ENCODE results near the gene SMAD3.

The SMAD3 gene

DNA sequence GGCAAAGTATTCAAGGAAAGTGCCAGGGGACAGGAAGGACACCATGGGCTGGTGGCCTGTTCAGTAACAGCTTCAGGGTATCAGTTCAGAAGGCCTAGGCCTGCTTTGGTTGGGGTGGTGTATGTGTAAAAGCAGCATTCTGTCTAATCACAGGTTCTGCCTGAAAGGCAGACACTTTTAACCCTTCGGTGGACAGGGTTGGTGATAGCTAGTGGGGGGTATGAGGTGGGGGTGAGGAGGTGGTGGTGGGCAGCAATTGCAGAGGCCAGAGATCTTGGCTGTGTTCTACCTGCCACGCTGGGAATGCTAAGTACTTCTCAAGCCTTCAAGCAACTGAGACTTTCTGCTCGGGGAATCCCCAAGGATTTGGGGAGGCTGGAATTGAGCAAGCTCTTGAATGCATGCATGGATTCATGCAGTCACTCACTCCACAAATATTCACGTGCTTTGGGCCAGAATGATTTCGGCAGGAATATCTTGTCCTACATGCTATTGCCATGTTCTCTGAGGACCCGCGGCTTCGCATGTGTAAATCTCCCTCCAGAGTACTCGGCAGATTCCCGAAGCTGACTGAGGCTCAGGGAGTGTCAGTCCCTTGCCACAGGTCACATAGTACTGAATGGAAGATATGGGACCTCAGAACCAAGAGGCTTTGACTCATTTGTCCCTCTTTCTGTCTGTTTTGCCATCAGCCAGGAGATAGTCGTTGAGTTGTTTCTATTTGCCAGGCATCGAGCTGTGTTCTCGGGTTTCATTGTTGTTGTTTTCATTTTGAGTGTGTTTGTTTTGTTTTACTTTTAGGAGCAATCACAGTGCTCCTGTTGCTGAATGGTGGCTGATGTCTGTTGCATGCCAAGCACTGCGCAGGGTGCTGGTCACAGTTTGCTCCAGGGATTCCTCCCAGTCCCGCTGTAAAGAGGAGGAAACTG, 65.5 kb downstream of the SMAD3 start:
- DNase-seq, result no peak

DNA sequence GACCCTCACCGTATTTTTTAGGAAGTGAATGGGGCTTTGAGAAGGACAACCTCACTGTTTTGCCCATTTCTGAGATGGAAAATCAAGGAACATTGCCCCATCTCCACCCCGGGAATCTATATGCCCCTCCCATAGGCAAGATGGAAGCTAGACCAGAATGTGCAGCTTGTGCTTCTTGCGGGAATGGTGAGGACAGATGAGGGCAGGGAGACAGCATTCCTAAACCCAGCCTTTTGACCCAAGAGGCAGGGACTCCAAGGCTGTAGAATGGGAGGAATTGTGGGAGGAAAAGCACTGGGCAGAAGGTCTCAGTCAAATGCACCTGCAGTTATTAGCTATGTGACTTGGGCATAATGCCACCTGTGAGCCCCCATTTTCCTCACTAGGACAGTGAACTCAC, 66.9 kb downstream of the SMAD3 start:
- DNase-seq, result no peak

DNA sequence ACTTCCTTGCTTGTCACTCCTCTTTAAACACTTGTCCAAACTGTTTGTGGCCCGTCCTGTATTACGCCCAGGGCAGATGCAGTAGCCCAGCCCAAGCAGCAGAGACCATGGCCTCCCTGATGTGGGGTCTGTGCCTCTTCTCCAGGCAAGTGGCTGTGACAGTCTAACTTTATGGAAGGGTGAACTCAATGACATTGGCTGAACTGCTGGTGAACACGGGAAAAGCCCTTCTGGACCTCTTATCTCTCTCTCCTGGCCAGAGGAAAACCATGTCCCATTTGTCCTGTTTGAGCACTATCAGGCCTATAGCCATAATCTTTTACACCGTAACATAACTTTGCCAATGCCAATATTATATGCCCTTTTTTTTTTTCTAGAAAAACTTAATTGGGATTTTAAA, 67.6 kb downstream of the SMAD3 start:
- DNase-seq, result no peak

DNA sequence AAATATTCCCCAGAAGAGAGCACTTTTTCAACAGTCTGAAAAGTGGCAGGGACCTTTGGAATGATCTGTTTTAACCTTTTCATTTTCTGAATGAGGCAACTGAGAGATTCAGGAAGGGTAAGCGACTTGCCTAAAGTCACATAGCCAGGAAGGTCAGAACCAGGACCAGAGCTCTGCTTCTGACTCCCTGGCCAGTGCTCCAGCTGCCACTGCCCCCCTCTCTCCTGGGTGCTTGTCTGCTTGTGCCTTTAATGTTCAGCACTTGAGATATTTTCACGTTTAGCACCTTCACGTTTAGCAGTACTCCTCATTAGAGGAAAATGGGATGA, 68.3 kb downstream of the SMAD3 start:
- no peak for DNase-seq

DNA sequence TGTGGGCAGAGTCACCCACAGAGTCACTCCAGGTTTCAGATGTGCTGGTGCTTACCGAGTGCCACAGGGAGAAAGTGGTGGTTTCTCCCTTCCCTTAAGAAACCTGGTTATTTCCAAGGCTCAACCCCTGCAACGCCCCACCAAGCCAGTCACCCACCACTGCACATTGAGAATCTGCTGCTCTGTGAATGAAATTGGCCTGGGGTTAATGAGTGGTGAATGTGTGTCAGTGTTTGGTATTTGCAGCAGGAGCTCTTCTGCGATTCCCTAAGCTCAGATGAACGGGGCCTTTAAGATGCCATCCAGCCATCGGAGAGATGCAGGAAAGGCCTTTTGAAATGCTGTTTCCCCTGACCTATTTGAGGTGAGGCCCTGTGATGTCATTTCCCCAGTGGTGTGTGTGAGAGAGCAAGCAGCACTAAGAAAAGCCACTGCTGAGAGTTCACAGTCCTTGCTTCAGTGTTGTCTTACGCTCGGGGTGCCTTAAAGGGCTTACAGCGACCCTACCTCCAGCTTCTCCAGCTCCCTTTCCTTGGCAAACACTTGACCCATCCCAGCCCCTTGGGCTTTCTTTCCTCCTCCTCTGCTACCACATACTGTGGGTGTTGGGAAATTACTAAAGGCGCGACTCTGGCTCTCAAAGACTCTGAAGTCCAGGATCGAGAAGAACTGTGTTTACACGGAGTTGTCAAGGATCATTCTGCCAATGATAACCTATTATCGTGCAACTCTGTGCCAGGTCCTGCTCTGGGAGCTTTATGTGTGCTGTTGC, 68.9 kb downstream of the SMAD3 start:
- DNase-seq, result peak; percentile 35

DNA sequence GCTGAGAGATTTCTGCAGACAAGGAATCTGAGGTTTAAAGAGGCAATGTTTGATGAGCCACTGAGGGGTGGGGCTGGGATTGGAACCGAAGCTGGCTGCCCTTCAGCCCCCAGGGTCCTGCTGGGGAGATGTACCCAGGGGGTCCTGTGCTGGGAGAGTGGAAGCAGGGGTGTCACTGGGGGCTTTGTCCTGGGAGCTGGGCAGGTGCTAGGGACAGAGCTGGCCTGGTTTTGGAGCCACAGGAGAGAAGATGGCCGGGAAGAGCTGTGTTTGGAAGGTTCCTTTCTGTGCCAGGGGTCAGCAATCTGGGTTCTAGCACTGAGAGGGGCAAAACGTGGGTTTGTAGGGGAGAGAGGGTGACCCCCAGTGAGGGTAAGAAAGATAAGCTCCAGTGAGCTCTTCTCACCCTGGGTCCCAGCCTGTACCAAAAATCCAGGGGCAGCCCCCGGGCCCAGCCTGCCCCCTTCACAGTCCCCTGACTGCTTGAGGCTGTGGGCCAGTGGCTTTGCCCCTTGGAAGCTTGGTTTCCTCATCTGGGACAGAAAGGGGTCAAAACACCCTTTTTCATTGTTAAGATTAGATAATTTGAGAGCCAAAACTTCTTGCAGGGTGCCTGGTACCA, 69.6 kb downstream of the SMAD3 start:
- DNase-seq, result no peak

DNA sequence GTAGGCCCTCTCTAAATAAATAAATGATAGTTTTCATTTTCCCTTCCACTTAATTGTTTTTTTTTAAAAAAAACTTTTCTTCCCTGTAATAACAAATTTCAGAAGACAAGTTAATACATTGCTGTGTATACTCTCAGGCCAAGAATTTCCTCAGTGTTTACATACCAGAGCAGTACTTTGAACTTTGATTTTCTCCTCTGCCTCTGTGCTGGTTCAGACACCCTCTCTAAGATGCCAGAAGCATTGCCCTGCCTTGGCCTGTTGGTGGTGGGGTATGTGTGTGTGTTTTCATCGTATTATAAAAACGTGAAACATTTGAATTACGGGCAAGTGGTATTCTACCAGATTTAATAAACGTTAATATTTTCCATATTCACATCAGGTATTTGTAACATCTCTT, 70.1 kb downstream of the SMAD3 start:
- DNase-seq, result no peak

DNA sequence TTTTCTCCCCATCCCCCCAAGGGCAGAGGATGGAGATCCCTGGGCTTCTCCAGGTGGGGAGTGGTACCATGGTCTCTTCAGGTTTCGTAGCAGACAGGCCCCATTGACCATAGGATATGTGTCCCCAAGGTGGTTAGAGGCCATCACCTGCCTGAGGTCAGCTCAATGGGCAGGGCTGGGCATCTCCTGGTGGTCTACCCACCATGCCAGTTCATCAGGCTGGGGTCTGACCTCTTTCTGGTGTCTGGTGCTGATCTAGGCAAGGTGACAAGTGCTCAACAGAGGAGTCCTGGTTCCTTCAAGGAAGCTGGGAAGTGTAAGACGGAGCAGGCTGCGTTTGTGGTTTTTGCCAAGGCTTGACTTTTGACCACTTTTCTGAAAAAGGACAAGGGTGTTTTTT, 71.4 kb downstream of the SMAD3 start:
- DNase-seq, result no peak

DNA sequence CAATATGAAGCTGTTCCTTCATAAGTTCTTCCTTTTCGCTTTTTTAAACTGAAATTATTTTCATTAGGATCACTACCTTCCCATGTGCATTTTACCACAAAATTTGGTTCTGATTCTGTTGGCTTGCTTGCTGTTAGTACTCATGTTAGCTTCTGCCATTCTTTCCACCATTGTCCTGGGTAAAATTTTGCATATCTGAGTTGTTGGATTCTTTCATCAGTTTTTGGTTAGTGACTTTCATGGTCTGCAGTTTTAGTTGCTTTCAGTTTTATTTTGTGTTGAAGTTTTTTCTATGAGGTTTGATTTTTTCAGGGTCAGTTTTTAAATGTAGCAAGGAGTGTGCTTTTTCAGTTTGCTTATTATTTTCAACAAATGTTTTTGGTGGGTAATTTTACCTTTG, 71.9 kb downstream of the SMAD3 start:
- DNase-seq, result no peak

DNA sequence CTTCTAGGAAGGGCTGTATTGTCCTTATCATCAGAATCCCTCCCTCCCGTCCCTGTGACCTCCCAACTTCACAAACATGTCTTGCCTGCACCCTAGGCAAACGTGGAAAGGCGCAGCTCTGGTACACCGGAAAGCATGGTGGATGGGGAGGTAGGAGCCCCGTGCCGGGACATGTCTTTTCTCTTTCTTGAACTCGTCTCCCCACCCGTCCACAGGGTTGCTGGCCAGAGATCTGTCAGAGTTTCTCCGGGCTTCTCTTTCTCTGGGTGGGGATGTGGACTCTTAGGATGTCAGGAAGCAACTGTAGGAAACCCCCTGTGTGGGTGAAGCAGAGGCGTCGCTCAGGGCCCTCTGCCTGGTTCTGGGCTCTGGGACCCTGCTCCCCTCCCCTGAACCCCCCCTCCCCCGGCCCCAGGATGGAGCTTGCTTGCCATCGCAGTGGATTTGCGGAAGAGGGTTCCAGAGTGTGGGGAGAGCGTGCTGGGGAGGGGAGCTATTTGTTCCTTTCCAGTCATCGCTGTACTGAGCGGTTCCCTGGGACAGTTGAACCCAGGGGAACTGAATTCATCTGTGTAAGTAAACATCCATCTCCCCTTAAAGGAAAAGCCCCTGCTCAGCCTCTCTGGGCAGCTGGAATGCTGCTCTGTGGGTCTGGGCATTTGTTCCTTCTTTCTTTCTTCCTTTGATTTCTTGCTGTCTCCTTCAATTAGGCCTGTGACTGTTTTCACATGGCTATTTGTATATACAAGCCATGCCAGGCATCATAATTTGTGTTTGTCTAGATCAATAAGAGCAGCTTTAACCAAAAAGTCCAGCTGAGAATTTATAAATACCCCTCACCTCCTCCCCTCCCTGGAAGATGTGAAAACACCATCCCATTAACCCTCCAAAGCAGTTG, 72.8 kb downstream of the SMAD3 start:
- DNase-seq, result no peak

DNA sequence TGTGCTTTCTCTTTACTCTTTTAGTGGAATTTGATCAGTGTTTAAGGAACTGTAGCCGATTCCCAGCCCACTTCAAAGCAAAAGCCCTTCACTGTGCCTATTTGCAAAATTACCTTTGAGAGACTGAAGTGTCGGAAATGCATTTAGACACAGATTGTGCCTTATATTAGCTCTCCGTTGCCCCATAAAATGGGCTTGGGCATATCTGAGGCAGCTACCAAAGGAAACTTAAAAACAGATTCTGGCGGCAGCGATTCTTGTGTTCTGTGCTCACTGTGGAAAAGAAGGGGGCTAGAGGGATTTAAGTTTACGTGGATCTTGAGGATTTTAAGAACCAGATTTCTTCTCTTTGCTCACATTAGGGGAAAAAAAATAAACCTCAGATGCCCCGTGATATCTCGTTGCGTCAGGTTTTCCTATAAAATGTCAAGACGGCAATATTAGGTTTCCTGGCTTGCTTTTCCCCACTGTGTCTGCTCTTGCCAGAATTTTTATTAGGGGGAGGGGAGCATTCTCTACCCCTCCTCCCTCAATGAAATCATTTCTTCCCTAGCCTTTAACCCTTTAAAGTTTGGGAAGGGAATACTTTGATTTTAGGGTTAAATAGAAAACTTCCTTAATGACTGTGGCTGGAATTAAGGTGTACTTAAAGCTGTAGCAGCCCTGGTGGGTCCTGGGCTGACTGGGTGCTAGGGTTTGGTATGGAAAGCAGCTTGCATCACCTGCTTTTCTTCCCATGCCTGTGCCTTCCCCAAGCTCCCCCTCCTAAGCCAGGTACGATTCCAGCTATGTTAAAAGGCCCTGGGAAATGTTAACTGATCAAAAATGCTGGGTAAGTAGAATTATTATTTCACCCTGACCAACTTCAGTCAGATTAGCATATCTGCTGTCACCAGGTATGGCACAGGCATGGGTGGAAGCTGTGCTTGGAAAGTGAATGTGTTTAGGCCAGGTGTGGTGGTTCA, 73.8 kb downstream of the SMAD3 start:
- DNase-seq, result no peak

DNA sequence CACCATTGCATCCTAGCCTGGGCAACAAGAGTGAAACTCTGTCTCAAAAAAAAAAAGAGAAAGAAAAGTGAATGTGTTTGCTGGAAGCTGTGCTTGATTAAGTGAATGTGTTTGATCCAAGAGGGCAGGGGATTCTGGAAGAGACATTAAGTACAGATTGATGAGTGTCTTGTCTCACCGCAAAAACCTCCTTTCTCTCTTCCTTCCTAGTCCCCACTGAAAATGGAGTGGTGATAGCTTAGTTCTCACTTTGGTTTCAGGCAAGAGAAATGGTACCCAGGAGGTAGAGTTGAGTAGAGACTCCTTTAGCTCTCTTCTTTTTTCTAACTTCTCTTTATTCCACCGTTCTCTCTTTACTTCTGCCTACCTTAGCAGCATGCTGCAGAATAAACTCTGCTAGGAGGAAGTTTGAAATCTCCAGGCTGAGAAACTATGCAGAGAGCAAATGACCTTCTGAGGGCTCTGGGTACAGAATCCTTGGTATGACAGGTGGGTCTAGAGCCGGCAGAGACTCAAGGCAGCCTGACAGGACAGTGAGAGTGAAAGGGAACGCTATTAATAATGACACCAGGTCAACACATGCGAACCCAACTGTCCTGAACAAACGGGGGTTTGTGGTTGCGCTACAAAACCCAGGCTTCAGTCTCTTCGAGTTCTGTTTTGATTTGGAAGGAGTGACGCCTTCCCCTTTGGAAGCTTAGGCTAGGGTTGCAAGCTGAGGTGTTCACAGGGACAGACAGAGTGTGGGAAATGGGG, 74.9 kb downstream of the SMAD3 start:
- DNase-seq, result no peak

DNA sequence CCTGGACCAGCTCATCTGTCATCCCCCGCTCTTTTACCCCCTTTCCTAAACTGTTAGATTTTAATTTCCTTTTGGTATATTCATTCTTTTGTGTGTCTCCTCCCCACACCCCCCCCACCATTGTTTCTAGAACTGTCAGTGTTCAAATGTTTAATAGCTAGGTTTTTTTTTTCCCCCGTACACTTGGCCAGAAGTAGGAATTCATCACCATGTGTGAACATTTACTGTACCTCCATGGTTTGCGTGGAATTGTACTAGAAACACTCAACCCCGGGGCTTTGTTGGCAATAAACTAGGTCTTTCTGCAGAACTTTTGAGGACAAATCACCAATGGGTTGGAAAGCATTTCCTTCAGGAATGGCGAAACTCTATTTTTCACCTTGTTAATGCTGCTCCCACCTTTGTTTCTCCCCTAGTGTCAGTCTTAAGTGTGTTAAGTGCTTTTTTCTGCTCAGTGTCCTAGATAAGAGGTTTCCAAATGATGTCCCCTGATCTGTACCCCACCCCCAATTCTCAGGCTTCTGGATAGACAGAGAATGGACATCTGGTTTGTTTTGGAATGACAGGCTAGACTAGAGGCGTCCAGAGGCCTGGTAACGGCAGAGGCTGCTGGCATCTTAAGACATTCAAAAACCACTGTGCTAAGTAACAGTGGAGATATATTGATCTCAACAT, 76.8 kb downstream of the SMAD3 start:
- DNase-seq, result no peak

DNA sequence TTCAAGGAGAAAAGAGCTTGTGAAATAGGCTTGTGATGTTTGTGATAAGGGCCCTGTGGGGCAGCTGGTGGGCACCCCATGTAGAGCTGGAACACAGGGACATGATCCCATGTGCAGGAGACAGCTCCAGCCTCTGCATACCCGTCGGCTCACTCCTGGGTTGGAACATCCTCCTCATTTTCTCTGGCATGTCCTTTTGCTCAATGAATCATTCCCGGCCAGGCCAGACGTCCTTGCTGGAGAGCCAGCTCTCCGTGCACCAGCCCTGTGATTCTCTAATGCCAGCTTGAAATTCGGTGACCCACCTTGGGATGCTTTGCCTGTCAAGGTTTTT, 77.3 kb downstream of the SMAD3 start:
- DNase-seq, result no peak

DNA sequence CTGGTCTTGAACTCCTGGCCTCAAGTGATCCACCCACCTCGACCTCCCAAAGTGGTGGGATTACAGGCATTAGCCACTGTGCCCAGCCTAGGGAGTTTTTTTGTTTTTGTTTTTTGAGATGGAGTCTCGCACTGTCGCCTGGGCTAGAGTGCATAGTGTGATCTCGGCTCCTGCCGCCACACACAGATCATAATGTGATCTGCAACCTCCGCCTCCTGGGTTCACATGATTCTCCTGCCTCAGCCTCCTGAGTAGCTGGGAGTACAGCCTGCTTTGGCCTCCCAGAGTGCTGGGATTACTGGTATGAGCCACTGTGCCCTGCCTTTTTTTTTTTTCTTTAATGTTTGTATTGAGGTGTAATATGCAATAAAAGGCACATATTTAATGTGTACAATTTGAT, 78.2 kb downstream of the SMAD3 start:
- DNase-seq, result no peak

DNA sequence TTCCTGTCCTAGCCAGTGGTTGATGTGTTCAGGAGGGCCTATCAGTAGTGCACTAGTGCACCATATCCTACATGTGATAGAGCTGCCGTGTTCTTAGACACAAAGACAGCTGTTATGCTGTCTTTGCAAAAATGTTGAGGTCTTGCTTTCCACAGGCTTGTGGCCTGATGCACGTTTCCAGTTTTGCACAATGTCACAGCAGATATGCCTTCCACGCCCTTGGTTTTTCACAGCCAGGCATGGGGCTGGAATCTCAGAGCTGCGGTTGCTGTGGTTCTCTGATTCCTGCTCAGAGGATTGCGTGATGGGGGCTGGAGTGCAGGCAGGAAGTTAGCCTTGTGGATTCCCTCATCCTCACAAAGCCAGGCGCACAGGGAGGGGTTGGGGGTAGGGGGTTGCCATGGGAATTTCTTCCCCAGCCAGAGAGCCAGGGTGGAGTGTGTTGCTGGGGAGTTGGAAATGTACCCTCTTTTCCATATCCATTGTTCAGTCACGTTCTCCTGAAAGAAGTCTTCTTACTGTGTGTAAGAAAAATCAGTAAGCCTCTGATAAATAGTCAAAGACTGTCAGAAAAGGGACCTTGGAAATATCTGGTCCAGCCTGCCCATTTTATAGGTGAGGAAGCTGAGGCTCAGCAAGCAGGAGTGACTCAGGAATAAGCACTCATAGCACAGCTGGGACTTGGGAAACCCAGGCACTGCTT, 79.4 kb downstream of the SMAD3 start:
- DNase-seq, result no peak

DNA sequence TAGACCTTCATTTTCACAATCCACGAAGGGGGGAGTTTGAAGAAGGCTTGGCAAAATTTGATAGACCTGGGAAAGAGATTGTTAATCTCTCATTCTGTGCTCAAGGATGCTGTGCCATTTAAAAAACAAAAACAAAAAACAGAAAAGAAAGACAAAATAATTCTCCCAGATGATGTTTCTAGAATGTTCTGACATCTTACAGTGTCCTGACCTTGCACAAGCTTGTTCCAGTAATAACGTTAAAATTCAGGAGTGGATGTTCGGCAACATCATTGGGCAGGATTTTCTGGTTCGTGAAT, 79.9 kb downstream of the SMAD3 start:
- no peak for DNase-seq

DNA sequence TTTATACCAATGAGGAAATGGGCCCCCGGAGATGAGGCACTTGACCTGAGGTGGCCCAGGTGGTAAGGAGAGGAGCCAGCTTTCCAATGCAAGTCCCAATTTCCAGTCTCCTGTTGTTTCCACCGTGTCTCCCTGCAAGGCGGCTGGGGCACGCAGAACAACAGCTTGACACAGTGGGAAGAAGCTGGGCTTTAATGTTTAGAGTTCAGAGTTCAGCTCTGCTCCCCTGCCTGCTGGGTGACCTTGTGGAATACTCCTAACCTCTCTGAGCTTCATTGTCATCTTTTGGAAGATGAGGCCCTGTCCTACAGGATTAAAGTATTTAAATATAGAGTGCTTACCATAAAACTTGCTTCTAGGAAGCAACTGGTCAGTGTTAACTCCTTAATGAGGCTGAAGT, 80.3 kb downstream of the SMAD3 start:
- DNase-seq, result no peak

DNA sequence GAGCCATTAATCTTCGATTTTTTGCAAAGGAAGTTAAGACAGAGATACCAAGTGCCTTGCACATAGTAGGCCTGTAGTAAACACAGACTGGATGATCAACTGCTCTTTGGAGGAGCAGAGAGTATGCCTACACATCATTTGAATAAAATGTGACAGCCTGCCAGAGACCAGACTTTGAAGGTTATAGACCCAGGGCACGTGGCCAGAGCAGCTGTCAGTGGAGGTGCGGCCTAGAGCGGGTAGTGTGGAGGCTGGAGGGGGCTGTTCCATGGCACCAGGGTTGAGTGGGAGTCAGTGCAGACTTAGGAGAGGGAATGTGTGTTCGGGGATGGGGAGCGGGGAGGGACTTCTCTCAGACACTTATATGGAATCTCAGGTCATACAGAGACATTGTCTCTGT, 80.8 kb downstream of the SMAD3 start:
- DNase-seq, result no peak

DNA sequence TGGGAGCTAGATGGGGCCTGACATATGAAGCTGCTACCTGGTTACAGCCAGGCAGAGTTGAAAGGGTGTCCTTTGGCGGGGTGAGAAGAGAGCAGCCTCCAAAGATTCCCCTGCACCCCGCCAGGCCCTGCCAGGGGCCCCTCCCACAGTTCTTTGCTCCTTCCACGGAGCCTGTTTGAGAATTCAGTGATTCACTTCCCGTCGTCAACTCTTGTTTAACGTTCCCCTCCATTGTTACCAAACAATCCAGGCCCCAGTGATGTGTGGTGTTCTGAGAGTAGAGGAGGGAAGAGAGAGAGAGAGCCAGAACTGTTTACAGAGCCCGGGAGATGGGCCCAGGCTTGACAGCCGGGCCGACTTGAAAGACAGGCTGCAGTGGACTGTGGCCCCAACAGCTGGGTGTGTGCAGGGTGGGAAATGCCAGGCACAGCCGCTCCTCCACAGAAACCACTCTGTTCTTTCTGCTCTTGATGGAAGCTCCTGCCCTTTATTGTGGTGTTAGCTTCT, 81.5 kb downstream of the SMAD3 start:
- no peak for DNase-seq
